ENCODE measurements around the gene MAX.

DNA sequence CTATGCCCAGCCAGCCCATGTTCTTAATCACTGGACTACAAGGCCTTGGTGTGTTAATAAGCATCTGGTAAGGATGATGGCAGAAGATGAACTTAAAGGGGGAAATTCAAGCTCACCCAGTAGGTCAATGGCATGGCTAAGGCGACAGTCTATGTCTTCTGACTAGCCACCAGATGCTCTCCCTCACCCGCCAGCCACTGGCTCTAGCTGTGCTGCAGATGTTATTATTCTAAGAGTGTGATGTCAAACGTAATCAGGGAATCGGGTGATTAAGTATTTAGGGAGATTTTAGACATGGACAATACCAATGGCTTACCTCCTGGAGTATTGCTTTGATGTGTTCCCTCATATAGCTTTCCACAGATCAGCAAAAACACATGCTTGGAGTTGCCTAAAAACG, 39.2 kb upstream of the MAX start:
- TF ChIP-seq CTCF (IDR thresholded peaks at IDR 0.05; ENCODE audit: poor library complexity, severe bottlenecking), result no peak
- TF ChIP-seq POLR2AphosphoS5 (IDR thresholded peaks at IDR 0.05), result no peak
- no peak for TF ChIP-seq EZH2 (IDR thresholded peaks at IDR 0.05; ENCODE audit: borderline replicate concordance, insufficient read depth, low read length, poor library complexity, severe bottlenecking)
- TF ChIP-seq RAD21 (conservative IDR thresholded peaks at IDR 0.05), result no peak
- TF ChIP-seq, protein P1, sequence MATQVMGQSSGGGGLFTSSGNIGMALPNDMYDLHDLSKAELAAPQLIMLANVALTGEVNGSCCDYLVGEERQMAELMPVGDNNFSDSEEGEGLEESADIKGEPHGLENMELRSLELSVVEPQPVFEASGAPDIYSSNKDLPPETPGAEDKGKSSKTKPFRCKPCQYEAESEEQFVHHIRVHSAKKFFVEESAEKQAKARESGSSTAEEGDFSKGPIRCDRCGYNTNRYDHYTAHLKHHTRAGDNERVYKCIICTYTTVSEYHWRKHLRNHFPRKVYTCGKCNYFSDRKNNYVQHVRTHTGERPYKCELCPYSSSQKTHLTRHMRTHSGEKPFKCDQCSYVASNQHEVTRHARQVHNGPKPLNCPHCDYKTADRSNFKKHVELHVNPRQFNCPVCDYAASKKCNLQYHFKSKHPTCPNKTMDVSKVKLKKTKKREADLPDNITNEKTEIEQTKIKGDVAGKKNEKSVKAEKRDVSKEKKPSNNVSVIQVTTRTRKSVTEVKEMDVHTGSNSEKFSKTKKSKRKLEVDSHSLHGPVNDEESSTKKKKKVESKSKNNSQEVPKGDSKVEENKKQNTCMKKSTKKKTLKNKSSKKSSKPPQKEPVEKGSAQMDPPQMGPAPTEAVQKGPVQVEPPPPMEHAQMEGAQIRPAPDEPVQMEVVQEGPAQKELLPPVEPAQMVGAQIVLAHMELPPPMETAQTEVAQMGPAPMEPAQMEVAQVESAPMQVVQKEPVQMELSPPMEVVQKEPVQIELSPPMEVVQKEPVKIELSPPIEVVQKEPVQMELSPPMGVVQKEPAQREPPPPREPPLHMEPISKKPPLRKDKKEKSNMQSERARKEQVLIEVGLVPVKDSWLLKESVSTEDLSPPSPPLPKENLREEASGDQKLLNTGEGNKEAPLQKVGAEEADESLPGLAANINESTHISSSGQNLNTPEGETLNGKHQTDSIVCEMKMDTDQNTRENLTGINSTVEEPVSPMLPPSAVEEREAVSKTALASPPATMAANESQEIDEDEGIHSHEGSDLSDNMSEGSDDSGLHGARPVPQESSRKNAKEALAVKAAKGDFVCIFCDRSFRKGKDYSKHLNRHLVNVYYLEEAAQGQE (IDR thresholded peaks at IDR 0.05; ENCODE audit: borderline replicate concordance), result no peak
- no peak for TF ChIP-seq EP300 (conservative IDR thresholded peaks at IDR 0.05; ENCODE audit: poor library complexity, severe bottlenecking)
- TF ChIP-seq SMC3 (conservative IDR thresholded peaks at IDR 0.05; ENCODE audit: poor library complexity), result no peak
- no peak for TF ChIP-seq MXI1 (conservative IDR thresholded peaks at IDR 0.05; ENCODE audit: poor library complexity, severe bottlenecking)
